Panc1 (cell line): ENCODE results near the gene TMEM209. TPM values are rescaled to one million over a fixed set of nuclear protein-coding genes. Genes with fewer than 3 reads are reported as not detected.

Source experiments
- ATAC-seq: fragments of 200-7000 bp; cut with Tn5 transposase; 2 replicates; pipeline ENCODE4 v1.9.1; 2020; ENCODE audit warnings: mild to moderate bottlenecking, moderate library complexity
- BruUV-seq: library from RNA; stranded (reverse); fragments of 400-500 nt; replicated peaks from 2 replicates; lab custom pipeline; 2021; lab: Mats Ljungman, UMichigan
- CTCF ChIA-PET: fragments of 300-600 bp; sonication (Branson Sonifier 250); formaldehyde crosslinking; loops from one replicate; lab custom pipeline; 2022; ENCODE audit warnings: antibody characterized with exemption; lab: Charles Lee
- POLR2A ChIA-PET: fragments of 300-600 bp; sonication (Branson Sonifier 250); formaldehyde crosslinking; loops from one replicate; lab custom pipeline; 2022; ENCODE audit warnings: antibody characterized with exemption; lab: Charles Lee
- DNase-seq: peaks from one replicate; pipeline ENCODE4 v3.0.0-alpha.2; 2010; ENCODE audit warnings: low read depth, low spot score
- H3K27ac ChIP-seq: 2 replicates; pipeline ENCODE4 v1.5.1; 2011; ENCODE audit warnings: mild to moderate bottlenecking, low read length, inconsistent platforms
- H3K27me3 ChIP-seq: fragments of 200-500 bp; sonication (Bioruptor generic); 2 replicates; pipeline ENCODE4 v1.6.0; 2014; ENCODE audit warnings: low read length, inconsistent platforms; ENCODE audit not compliant: control insufficient read depth, insufficient read depth
- H3K36me3 ChIP-seq: fragments of 200-500 bp; sonication (Bioruptor generic); 2 replicates; pipeline ENCODE4 v1.5.1; 2014; ENCODE audit warnings: inconsistent platforms, mild to moderate bottlenecking, low read length, moderate library complexity; ENCODE audit not compliant: control insufficient read depth, insufficient read depth
- H3K4me1 ChIP-seq: 2 replicates; pipeline ENCODE4 v1.5.1; 2011; ENCODE audit warnings: inconsistent platforms, mild to moderate bottlenecking, low read length, moderate library complexity; ENCODE audit not compliant: control insufficient read depth, insufficient read depth
- H3K4me3 ChIP-seq, 2 experiments: 2 replicates each; pipeline ENCODE4 v1.5.1; 2011 to 2012; ENCODE audit warnings: low read depth in 2 of 2, low read length in 2 of 2, mild to moderate bottlenecking in 2 of 2, inconsistent platforms in 1 of 2, moderate library complexity in 1 of 2
- H3K9me3 ChIP-seq: fragments of 200-500 bp; sonication (Bioruptor generic); 2 replicates; pipeline ENCODE4 v1.5.1; 2014; ENCODE audit warnings: low read depth, mild to moderate bottlenecking, inconsistent platforms, low read length, moderate library complexity; ENCODE audit not compliant: control insufficient read depth, insufficient read depth
- POLR2AphosphoS5 ChIP-seq: IDR thresholded peaks from 2 replicates; pipeline ENCODE4 v1.6.1; 2012; ENCODE audit warnings: mild to moderate bottlenecking, low read depth, low read length, moderate library complexity
- SIN3A ChIP-seq: IDR thresholded peaks from 2 replicates; pipeline ENCODE4 v1.6.1; 2012; ENCODE audit warnings: low read depth, mild to moderate bottlenecking, low read length, moderate library complexity, borderline replicate concordance; ENCODE audit not compliant: insufficient read depth
- TCF7L2 ChIP-seq: IDR thresholded peaks from 2 replicates; pipeline ENCODE4 v1.6.1; 2011; ENCODE audit warnings: mild to moderate bottlenecking, low read depth, low read length, inconsistent platforms
- in situ Hi-C: cut with HindIII; loops from 2 replicates; pipeline ENCODE4 v1.10.0; 2016; ENCODE audit warnings: low sequenced_read_pairs, low pct_unique_long_range_greater_than_20kb
- intact Hi-C: fragments of 100-400 bp; cut with micrococcal nuclease; formaldehyde crosslinking; loops from one replicate; pipeline ENCODE4 v1.10.0; 2022; ENCODE audit not compliant: unreplicated experiment
- total RNA-seq: library from RNA; stranded (reverse); gene quantifications from one replicate; pipeline ENCODE4 v1.2.1, GENCODE V29; 2021; ENCODE audit not compliant: unreplicated experiment
- TF ChIP-seq, protein P1 (sequence below), 2 experiments: IDR thresholded peaks; 2 replicates each; pipeline ENCODE4 v1.6.1; 2011 to 2012; ENCODE audit warnings: low read depth in 2 of 2, control low read depth in 1 of 2, low read length in 1 of 2, mild to moderate bottlenecking in 1 of 2, moderate library complexity in 1 of 2; ENCODE audit not compliant: insufficient read depth in 1 of 2
- TF ChIP-seq, protein P2 (sequence below): fragments of 450-650 bp; IDR thresholded peaks from 2 replicates; pipeline ENCODE4 v1.5.1; 2017; ENCODE audit warnings: mild to moderate bottlenecking

Gene TMEM209
- total RNA-seq, 1 experiment from 2014 or later: 32.3 TPM

DNA sequence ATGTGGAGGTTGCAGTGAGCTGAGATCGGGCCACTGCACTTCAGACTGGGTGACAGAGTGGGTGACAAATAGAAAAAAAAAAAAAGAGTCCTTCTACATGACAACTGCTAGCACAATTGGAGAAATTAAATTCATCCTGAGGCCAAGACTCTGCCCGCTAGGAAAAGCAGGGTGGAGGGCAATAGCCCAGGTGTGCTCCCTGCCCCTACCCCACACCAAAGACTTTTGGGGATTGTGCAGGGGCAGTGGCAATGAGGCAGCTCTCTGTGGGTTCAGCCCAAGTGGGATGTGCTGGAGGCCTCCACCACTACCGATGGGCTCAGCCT lies 61.3 kb downstream of the TMEM209 start:
- in situ Hi-C loops: no loop called here
- intact Hi-C loops: no loop called here

DNA sequence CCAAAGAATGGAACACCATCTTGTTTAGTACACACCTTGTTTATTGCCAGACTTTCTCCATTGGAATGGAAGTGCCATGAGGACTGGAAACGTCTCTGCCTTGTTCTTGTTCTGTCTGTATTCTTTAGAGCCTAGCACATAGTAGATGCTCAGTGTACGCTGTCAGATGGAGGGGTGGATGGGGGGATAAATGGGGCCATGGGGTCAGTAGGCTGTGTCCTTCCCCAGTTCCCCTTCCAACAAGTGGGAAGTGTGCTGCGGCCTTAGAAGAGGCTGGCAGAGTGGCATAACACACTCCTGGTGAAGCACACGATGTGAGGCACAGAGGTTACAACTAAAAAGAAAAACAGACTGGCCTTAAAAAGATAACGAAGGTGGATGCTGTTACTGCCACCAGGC lies 61.9 kb downstream of the TMEM209 start:
- no peaks in the 10 kb centered on the region for H3K36me3 ChIP-seq
- ChIA-PET CTCF (no interaction called here), POLR2A (no interaction called here)
- H3K27me3 ChIP-seq: no peaks in the 10 kb centered on the region
- in situ Hi-C loops (no loop called here), intact Hi-C loops (no loop called here)
- no peaks in the 10 kb centered on the region for H3K4me1 ChIP-seq
- no TSS peak for BruUV-seq
- H3K27ac ChIP-seq: no peak overlapping the region
- H3K4me3 ChIP-seq: no peak overlapping the region
- DNase-seq (no peak), ATAC-seq (no peak)
- no peaks in the 10 kb centered on the region for H3K9me3 ChIP-seq
- no peak for TF ChIP-seq POLR2AphosphoS5
- no peak for TF ChIP-seq SIN3A
- TF ChIP-seq TCF7L2: no peak
- TF ChIP-seq, protein P1, sequence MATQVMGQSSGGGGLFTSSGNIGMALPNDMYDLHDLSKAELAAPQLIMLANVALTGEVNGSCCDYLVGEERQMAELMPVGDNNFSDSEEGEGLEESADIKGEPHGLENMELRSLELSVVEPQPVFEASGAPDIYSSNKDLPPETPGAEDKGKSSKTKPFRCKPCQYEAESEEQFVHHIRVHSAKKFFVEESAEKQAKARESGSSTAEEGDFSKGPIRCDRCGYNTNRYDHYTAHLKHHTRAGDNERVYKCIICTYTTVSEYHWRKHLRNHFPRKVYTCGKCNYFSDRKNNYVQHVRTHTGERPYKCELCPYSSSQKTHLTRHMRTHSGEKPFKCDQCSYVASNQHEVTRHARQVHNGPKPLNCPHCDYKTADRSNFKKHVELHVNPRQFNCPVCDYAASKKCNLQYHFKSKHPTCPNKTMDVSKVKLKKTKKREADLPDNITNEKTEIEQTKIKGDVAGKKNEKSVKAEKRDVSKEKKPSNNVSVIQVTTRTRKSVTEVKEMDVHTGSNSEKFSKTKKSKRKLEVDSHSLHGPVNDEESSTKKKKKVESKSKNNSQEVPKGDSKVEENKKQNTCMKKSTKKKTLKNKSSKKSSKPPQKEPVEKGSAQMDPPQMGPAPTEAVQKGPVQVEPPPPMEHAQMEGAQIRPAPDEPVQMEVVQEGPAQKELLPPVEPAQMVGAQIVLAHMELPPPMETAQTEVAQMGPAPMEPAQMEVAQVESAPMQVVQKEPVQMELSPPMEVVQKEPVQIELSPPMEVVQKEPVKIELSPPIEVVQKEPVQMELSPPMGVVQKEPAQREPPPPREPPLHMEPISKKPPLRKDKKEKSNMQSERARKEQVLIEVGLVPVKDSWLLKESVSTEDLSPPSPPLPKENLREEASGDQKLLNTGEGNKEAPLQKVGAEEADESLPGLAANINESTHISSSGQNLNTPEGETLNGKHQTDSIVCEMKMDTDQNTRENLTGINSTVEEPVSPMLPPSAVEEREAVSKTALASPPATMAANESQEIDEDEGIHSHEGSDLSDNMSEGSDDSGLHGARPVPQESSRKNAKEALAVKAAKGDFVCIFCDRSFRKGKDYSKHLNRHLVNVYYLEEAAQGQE (IDR thresholded peaks at IDR 0.05; ENCODE audit: insufficient read depth in 1 of 2, low read depth in 2 of 2, low read length in 1 of 2): no peak
- TF ChIP-seq, protein P2, sequence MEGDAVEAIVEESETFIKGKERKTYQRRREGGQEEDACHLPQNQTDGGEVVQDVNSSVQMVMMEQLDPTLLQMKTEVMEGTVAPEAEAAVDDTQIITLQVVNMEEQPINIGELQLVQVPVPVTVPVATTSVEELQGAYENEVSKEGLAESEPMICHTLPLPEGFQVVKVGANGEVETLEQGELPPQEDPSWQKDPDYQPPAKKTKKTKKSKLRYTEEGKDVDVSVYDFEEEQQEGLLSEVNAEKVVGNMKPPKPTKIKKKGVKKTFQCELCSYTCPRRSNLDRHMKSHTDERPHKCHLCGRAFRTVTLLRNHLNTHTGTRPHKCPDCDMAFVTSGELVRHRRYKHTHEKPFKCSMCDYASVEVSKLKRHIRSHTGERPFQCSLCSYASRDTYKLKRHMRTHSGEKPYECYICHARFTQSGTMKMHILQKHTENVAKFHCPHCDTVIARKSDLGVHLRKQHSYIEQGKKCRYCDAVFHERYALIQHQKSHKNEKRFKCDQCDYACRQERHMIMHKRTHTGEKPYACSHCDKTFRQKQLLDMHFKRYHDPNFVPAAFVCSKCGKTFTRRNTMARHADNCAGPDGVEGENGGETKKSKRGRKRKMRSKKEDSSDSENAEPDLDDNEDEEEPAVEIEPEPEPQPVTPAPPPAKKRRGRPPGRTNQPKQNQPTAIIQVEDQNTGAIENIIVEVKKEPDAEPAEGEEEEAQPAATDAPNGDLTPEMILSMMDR: no peak

More for the DNA sequence above, 61.3 kb downstream of the TMEM209 start:
- Histone ChIP-seq H3K4me3 (no peak overlapping the region), H3K9me3 (no peaks in the 10 kb centered on the region), H3K27me3 (no peaks in the 10 kb centered on the region), H3K36me3 (no peaks in the 10 kb centered on the region), H3K4me1 (no peaks in the 10 kb centered on the region), H3K27ac (no peak overlapping the region)
- DNase-seq (no peak), ATAC-seq (no peak)
- no TSS peak for BruUV-seq
- ChIA-PET POLR2A (interaction anchor here (0.5 kb wide), 1 partner anchor 530 kb away, joined by 4 read pairs; no protein-coding TSS in a partner anchor), CTCF (no interaction called here)
- TF ChIP-seq, protein P2: no peak
